ENCODE data around the gene PDXK. TPM values are rescaled to one million over a fixed set of nuclear protein-coding genes. Genes with fewer than 3 reads are reported as not detected.

Gene PDXK
- total and polyA plus RNA-seq, 2 of the 13 experiments (the other 11 are each of a cell fraction or from before 2014, with no cell fraction given) = 114 to 184 TPM

DNA sequence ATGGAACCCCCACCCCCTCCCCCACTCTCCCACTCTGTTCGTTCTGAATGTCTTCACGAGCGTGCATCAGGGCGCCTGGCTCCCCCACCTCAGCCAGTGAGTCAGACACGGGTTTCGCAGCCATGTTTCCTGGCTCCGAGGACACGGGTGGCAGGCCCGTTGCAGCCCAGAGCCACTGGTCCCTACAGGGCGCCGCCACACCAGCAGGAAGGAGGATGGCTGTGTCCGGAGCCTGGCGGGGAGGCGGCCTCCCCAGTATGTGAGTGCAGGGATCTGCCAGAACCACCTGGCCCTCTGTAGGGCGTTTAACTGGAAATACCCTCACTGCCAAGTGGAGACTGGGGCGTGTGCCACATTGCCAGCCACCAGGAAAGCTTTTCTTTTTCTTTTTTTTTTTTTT lies 38.7 kb downstream of the PDXK start:
- Histone ChIP-seq H3K27ac (ENCODE audit: extremely low read length, insufficient read depth, low read length) (no peak overlapping the region), H2AFZ (ENCODE audit: low read length) (no peak overlapping the region), H3K79me2 (ENCODE audit: insufficient read depth, low read length) (no peaks in the 10 kb centered on the region), H3K36me3 (replicated peaks in 1 of 2; ENCODE audit: control insufficient read depth in 1 of 2, insufficient read depth in 2 of 2, low read length in 2 of 2) (peaks cover 33 to 54% of the 10 kb centered on the region in 2 experiments; a peak in 4 of 5 replicates), H3K4me2 (ENCODE audit: low read depth, low read length) (no peak overlapping the region), H3K27me3 (ENCODE audit: control insufficient read depth in 1 of 2, insufficient read depth in 2 of 2, low read length in 2 of 2) (no peaks in the 10 kb centered on the region), H3K9me3 (ENCODE audit: low read length) (no peaks in the 10 kb centered on the region), H3K9ac (ENCODE audit: insufficient read depth, low read depth, low read length) (no peak overlapping the region), H3K4me1 (ENCODE audit: insufficient read depth, low read length) (no peaks in the 10 kb centered on the region), H3K4me3 (replicated peaks in 1 of 3; ENCODE audit: insufficient read depth in 1 of 3, low read depth in 2 of 3, low read length in 3 of 3) (no peak overlapping the region), H4K20me1 (ENCODE audit: insufficient read depth, low read length) (no peaks in the 10 kb centered on the region)
- TF ChIP-seq STAT5B (CRISPR knock-in tag; IDR thresholded peaks at IDR 0.05) (no peak), MIXL1 (CRISPR knock-in tag; IDR thresholded peaks at IDR 0.05) (no peak), ZNF678 (CRISPR knock-in tag; IDR thresholded peaks at IDR 0.05) (no peak), CENPT (CRISPR knock-in tag; IDR thresholded peaks at IDR 0.05; ENCODE audit: low read depth) (no peak), ZNF34 (CRISPR knock-in tag; IDR thresholded peaks at IDR 0.05; ENCODE audit: borderline replicate concordance) (no peak), HNF4G (IDR thresholded peaks at IDR 0.05; ENCODE audit: borderline replicate concordance, low read depth, low read length) (no peak), HNF4G (CRISPR knock-in tag; IDR thresholded peaks at IDR 0.05; ENCODE audit: borderline replicate concordance, low read depth) (no peak), MAFG (CRISPR knock-in tag; IDR thresholded peaks at IDR 0.05) (no peak), SALL1 (CRISPR knock-in tag; IDR thresholded peaks at IDR 0.05) (no peak), ZNF543 (CRISPR knock-in tag; IDR thresholded peaks at IDR 0.05) (no peak), CHD4 (IDR thresholded peaks at IDR 0.05; ENCODE audit: borderline replicate concordance, low read length) (no peak), ZNF563 (CRISPR knock-in tag; IDR thresholded peaks at IDR 0.05) (no peak), ZKSCAN1 (IDR thresholded peaks at IDR 0.05; ENCODE audit: low read length) (no peak), MTF1 (CRISPR knock-in tag; IDR thresholded peaks at IDR 0.05) (no peak)
- ATAC-seq (no peak), FAIRE-seq (no peak), DNase-seq (ENCODE audit: low spot score) (no peak)
- intact Hi-C loops (cut with micrococcal nuclease; ENCODE audit: unreplicated experiment) (no loop called here), in situ Hi-C loops (cut with HindIII; ENCODE audit: extremely low pct_ligation_motif_present, low pct_unique_long_range_greater_than_20kb) (no loop called here)
- POLR2A ChIA-PET = no interaction called here
- CTCF ChIA-PET (ENCODE audit: low intra/inter-chr PET ratio, low total read pairs) = no interaction called here
- BruUV-seq (replicated peaks) = no TSS peak
- 92% methylated on average over 16 of the region's 16 CpGs for WGBS (ENCODE audit: low lambda C conversion rate)

All from HepG2 (cell line).